Esophagus muscularis mucosa (tissue), 4 donors: ENCODE measurements around the gene KLK3. TPM values are rescaled to one million over a fixed set of nuclear protein-coding genes. Genes with fewer than 3 reads are reported as not detected.

Experiments used
- DNase-seq: peaks from one replicate; pipeline ENCODE4 v3.0.0-alpha.2; 2017; ENCODE audit errors: extremely low spot score
- H3K27ac ChIP-seq, 4 donors: fragments of 200-600 bp; sonication (generic); replicated peaks in 1 of 4; 1 replicate in 3 of 4; 2 replicates in 1 of 4; pipeline ENCODE4 v1.5.1; 2016 to 2019; ENCODE audit warnings: mild to moderate bottlenecking in 1 of 4
- H3K27me3 ChIP-seq, 4 donors: fragments of 200-600 bp; sonication (generic); one replicate each; pipeline versions ENCODE4 v1.5.1 to v1.6.0; 2016 to 2019
- H3K36me3 ChIP-seq, 4 donors: fragments of 200-600 bp; sonication (generic); one replicate each; pipeline ENCODE4 v1.5.1; 2016 to 2019
- H3K4me1 ChIP-seq, 4 donors: fragments of 200-600 bp; sonication (generic); one replicate each; pipeline ENCODE4 v1.5.1; 2016 to 2019
- H3K4me3 ChIP-seq, 4 donors: fragments of 200-600 bp; sonication (generic); 1 replicate in 2 of 4; 2 replicates in 2 of 4; pipeline ENCODE4 v1.5.1; 2016 to 2019; ENCODE audit warnings: mild to moderate bottlenecking in 4 of 4, moderate library complexity in 1 of 4
- H3K9me3 ChIP-seq, 4 donors: fragments of 200-600 bp; sonication (generic); 1 replicate in 3 of 4; 2 replicates in 1 of 4; pipeline ENCODE4 v1.5.1; 2016 to 2019
- EP300 ChIP-seq: sonication (generic); formaldehyde crosslinking; IDR thresholded peaks from one replicate; pipeline ENCODE4 v1.6.1; 2017; ENCODE audit warnings: antibody characterized with exemption
- POLR2A ChIP-seq: fragments of 450-650 bp; IDR thresholded peaks from one replicate; pipeline ENCODE4 v1.6.1; 2017; ENCODE audit warnings: antibody characterized with exemption, moderate library complexity, mild to moderate bottlenecking, low read depth
- POLR2AphosphoS5 ChIP-seq, 2 donors: sonication (generic); formaldehyde crosslinking; IDR thresholded peaks; one replicate each; pipeline ENCODE4 v1.6.1; 2017; ENCODE audit warnings: antibody characterized with exemption in 2 of 2
- WGBS: methylation state at CpG from one replicate; pipeline ENCODE4 v1.1.5; 2018; 5-methylcytosine and 5-hydroxymethylcytosine counted together
- intact Hi-C: fragments of 100-400 bp; cut with DNase I; formaldehyde crosslinking; loops from one replicate; pipeline ENCODE4 v1.15.1; 2023
- total RNA-seq, 4 donors: library from RNA; depleted of rRNA; stranded (reverse); fragments of >200 nt; gene quantifications; one replicate each; pipeline versions ENCODE4 v1.1.0 to v1.2.1, GENCODE V29; 2016
- TF ChIP-seq, protein P1 (sequence below), 3 experiments: fragments of 200-600 bp in 2 of 3; fragments of 450-650 bp in 1 of 3; sonication (generic) in 2 of 3; IDR thresholded peaks; one replicate each; pipeline ENCODE4 v1.5.1; 2017 to 2019; ENCODE audit warnings: antibody characterized with exemption in 3 of 3, mild to moderate bottlenecking in 2 of 3, moderate library complexity in 1 of 3

KLK3 gene
- total RNA-seq, 4 donors from 2014 or later: not detected

DNA sequence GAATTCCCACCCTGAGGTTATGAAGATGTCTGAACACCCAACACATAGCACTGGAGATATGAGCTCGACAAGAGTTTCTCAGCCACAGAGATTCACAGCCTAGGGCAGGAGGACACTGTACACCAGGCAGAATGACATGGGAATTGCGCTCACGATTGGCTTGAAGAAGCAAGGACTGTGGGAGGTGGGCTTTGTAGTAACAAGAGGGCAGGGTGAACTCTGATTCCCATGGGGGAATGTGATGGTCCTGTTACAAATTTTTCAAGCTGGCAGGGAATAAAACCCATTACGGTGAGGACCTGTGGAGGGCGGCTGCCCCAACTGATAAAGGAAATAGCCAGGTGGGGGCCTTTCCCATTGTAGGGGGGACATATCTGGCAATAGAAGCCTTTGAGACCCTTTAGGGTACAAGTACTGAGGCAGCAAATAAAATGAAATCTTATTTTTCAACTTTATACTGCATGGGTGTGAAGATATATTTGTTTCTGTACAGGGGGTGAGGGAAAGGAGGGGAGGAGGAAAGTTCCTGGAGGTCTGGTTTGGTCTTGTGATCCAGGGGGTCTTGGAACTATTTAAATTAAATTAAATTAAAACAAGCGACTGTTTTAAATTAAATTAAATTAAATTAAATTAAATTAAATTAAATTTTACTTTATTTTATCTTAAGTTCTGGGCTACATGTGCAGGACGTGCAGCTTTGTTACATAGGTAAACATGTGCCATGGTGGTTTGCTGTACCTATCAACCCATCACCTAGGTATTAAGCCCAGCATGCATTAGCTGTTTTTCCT lies 7.0 kb downstream of the KLK3 start:
- Histone ChIP-seq H3K4me3 (no peak overlapping the region), H3K4me1 (no peaks in the 10 kb centered on the region), H3K36me3 (no peaks in the 10 kb centered on the region), H3K9me3 (no peaks in the 10 kb centered on the region), H3K27ac (no peak overlapping the region), H3K27me3 (peaks cover 0 to 75% (median 10%) of the 10 kb centered on the region in 4 donors)
- no peak for DNase-seq
- WGBS: 71% methylated on average over 7 of the region's 7 CpGs
- intact Hi-C loops: no loop called here
- TF ChIP-seq POLR2AphosphoS5 (IDR thresholded peaks at IDR 0.05): no peak
- TF ChIP-seq, protein P1, sequence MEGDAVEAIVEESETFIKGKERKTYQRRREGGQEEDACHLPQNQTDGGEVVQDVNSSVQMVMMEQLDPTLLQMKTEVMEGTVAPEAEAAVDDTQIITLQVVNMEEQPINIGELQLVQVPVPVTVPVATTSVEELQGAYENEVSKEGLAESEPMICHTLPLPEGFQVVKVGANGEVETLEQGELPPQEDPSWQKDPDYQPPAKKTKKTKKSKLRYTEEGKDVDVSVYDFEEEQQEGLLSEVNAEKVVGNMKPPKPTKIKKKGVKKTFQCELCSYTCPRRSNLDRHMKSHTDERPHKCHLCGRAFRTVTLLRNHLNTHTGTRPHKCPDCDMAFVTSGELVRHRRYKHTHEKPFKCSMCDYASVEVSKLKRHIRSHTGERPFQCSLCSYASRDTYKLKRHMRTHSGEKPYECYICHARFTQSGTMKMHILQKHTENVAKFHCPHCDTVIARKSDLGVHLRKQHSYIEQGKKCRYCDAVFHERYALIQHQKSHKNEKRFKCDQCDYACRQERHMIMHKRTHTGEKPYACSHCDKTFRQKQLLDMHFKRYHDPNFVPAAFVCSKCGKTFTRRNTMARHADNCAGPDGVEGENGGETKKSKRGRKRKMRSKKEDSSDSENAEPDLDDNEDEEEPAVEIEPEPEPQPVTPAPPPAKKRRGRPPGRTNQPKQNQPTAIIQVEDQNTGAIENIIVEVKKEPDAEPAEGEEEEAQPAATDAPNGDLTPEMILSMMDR (IDR thresholded peaks at IDR 0.05): no peak
- TF ChIP-seq EP300: no peak
- no peak for TF ChIP-seq POLR2A

DNA sequence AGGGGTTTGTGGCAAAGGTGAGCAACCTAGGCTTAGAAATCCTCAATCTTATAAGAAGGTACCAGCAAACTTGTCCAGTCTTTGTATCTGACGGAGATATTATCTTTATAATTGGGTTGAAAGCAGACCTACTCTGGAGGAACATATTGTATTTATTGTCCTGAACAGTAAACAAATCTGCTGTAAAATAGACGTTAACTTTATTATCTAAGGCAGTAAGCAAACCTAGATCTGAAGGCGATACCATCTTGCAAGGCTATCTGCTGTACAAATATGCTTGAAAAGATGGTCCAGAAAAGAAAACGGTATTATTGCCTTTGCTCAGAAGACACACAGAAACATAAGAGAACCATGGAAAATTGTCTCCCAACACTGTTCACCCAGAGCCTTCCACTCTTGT lies 14.8 kb downstream of the KLK3 start:
- TF ChIP-seq POLR2AphosphoS5 (IDR thresholded peaks at IDR 0.05) (no peak), POLR2A (no peak), EP300 (no peak)
- TF ChIP-seq, protein P1 (IDR thresholded peaks at IDR 0.05): no peak
- Histone ChIP-seq H3K9me3 (no peaks in the 10 kb centered on the region), H3K4me3 (no peak overlapping the region), H3K27me3 (peaks cover 0 to 79% (median 0%) of the 10 kb centered on the region in 4 donors), H3K27ac (no peak overlapping the region), H3K36me3 (no peaks in the 10 kb centered on the region), H3K4me1 (no peaks in the 10 kb centered on the region)
- 86% methylated on average over 4 of the region's 4 CpGs for WGBS
- intact Hi-C loops: no loop called here
- no peak for DNase-seq

DNA sequence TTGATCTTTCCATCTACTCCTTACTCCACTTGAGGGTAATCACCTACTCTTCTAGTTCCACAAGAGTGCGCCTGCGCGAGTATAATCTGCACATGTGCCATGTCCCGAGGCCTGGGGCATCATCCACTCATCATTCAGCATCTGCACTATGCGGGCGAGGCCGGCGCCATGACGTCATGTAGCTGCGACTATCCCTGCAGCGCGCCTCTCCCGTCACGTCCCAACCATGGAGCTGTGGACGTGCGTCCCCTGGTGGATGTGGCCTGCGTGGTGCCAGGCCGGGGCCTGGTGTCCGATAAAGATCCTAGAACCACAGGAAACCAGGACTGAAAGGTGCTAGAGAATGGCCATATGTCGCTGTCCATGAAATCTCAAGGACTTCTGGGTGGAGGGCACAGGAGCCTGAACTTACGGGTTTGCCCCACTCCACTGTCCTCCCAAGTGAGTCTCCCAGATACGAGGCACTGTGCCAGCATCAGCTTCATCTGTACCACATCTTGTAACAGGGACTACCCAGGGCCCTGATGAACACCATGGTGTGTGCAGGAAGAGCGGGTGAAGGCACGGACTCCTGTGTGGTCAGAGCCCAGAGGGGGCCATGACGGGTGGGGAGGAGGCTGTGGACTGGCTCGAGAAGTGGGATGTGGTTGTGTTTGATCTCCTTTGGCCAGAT lies 15.8 kb downstream of the KLK3 start:
- H3K4me3 ChIP-seq: no peak overlapping the region
- H3K27me3 ChIP-seq: peaks cover 0 to 89% (median 0%) of the 10 kb centered on the region in 4 donors
- intact Hi-C loops: no loop called here
- H3K27ac ChIP-seq: no peak overlapping the region
- H3K4me1 ChIP-seq: no peaks in the 10 kb centered on the region
- DNase-seq: no peak
- no peak for TF ChIP-seq POLR2AphosphoS5 (IDR thresholded peaks at IDR 0.05)
- TF ChIP-seq, protein P1 (IDR thresholded peaks at IDR 0.05): no peak
- no peak for TF ChIP-seq EP300
- H3K36me3 ChIP-seq: no peaks in the 10 kb centered on the region
- no peaks in the 10 kb centered on the region for H3K9me3 ChIP-seq
- WGBS: 59% methylated on average over 20 of the region's 26 CpGs

DNA sequence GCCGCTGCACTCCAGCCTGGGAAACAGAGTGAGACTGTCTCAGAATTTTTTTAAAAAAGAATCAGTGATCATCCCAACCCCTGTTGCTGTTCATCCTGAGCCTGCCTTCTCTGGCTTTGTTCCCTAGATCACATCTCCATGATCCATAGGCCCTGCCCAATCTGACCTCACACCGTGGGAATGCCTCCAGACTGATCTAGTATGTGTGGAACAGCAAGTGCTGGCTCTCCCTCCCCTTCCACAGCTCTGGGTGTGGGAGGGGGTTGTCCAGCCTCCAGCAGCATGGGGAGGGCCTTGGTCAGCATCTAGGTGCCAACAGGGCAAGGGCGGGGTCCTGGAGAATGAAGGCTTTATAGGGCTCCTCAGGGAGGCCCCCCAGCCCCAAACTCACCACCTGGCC lies 18.3 kb downstream of the KLK3 start, which contains the start of gene KLK2:
Gene KLK2, plus strand, starts transcription at position 384 of the 400 bp plus-strand sequence. CDS start 35 bp downstream, outside the sequence.
- Histone ChIP-seq H3K27me3 (peaks cover 0 to 92% (median 0%) of the 10 kb centered on the region in 4 donors), H3K4me1 (no peaks in the 10 kb centered on the region), H3K27ac (no peak within 1 kb of the TSS), H3K36me3 (no peaks in the 10 kb centered on the region), H3K4me3 (no peak within 1 kb of the TSS), H3K9me3 (no peaks in the 10 kb centered on the region)
- TF ChIP-seq POLR2AphosphoS5 (IDR thresholded peaks at IDR 0.05) (no peak), EP300 (no peak), POLR2A (no peak)
- TF ChIP-seq, protein P1 (IDR thresholded peaks at IDR 0.05): no peak
- DNase-seq: no peak
- 83% methylated on average over 3 of the region's 3 CpGs for WGBS
- intact Hi-C loops: no loop called here
